ENCODE measurements around the gene PDZRN3.

DNA sequence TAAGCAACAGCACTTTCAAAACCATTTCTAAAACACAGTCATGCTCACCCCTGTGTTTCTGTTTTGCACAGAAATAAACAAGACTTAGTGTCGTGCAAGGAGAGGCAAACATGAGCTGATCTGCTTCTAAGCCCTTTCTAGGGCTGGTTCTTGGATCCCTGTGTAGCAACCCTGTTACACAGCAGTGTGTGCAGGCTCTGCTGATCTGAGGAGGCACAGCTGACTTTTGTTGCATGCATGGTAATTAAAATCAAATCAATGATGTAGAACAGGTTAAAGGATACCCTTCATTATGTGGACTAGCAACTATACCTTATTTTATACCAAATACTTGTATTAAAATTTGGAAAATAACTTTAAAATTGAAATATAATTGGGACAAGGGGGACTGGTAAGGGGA lies 234.8 kb downstream of the PDZRN3 start:
- TF ChIP-seq, protein P1, sequence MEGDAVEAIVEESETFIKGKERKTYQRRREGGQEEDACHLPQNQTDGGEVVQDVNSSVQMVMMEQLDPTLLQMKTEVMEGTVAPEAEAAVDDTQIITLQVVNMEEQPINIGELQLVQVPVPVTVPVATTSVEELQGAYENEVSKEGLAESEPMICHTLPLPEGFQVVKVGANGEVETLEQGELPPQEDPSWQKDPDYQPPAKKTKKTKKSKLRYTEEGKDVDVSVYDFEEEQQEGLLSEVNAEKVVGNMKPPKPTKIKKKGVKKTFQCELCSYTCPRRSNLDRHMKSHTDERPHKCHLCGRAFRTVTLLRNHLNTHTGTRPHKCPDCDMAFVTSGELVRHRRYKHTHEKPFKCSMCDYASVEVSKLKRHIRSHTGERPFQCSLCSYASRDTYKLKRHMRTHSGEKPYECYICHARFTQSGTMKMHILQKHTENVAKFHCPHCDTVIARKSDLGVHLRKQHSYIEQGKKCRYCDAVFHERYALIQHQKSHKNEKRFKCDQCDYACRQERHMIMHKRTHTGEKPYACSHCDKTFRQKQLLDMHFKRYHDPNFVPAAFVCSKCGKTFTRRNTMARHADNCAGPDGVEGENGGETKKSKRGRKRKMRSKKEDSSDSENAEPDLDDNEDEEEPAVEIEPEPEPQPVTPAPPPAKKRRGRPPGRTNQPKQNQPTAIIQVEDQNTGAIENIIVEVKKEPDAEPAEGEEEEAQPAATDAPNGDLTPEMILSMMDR (IDR thresholded peaks at IDR 0.05) = no peak
- no peak for TF ChIP-seq TAF1 (IDR thresholded peaks at IDR 0.05; ENCODE audit: borderline replicate concordance, low read depth, low read length)
- TF ChIP-seq POLR2AphosphoS5 (IDR thresholded peaks at IDR 0.05; ENCODE audit: low read depth, low read length) = no peak
- TF ChIP-seq YY1 (IDR thresholded peaks at IDR 0.05; ENCODE audit: low read depth) = no peak
- TF ChIP-seq TCF12 (IDR thresholded peaks at IDR 0.05) = no peak
- TF ChIP-seq, protein P2, sequence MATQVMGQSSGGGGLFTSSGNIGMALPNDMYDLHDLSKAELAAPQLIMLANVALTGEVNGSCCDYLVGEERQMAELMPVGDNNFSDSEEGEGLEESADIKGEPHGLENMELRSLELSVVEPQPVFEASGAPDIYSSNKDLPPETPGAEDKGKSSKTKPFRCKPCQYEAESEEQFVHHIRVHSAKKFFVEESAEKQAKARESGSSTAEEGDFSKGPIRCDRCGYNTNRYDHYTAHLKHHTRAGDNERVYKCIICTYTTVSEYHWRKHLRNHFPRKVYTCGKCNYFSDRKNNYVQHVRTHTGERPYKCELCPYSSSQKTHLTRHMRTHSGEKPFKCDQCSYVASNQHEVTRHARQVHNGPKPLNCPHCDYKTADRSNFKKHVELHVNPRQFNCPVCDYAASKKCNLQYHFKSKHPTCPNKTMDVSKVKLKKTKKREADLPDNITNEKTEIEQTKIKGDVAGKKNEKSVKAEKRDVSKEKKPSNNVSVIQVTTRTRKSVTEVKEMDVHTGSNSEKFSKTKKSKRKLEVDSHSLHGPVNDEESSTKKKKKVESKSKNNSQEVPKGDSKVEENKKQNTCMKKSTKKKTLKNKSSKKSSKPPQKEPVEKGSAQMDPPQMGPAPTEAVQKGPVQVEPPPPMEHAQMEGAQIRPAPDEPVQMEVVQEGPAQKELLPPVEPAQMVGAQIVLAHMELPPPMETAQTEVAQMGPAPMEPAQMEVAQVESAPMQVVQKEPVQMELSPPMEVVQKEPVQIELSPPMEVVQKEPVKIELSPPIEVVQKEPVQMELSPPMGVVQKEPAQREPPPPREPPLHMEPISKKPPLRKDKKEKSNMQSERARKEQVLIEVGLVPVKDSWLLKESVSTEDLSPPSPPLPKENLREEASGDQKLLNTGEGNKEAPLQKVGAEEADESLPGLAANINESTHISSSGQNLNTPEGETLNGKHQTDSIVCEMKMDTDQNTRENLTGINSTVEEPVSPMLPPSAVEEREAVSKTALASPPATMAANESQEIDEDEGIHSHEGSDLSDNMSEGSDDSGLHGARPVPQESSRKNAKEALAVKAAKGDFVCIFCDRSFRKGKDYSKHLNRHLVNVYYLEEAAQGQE (IDR thresholded peaks at IDR 0.05; ENCODE audit: low read depth, low read length) = no peak
- TF ChIP-seq EP300 (IDR thresholded peaks at IDR 0.05; ENCODE audit: borderline replicate concordance in 1 of 2, low read depth in 1 of 2, low read length in 1 of 2) = no peak
- no peak for TF ChIP-seq ELF1 (IDR thresholded peaks at IDR 0.05)
- TF ChIP-seq SMC3 (IDR thresholded peaks at IDR 0.05; ENCODE audit: low read depth, low read length) = no peak
- no peak for TF ChIP-seq MEF2A (IDR thresholded peaks at IDR 0.05; ENCODE audit: borderline replicate concordance, low read depth)
- TF ChIP-seq, protein P3, sequence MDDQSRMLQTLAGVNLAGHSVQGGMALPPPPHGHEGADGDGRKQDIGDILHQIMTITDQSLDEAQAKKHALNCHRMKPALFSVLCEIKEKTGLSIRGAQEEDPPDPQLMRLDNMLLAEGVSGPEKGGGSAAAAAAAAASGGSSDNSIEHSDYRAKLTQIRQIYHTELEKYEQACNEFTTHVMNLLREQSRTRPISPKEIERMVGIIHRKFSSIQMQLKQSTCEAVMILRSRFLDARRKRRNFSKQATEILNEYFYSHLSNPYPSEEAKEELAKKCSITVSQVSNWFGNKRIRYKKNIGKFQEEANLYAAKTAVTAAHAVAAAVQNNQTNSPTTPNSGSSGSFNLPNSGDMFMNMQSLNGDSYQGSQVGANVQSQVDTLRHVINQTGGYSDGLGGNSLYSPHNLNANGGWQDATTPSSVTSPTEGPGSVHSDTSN (IDR thresholded peaks at IDR 0.05) = no peak

Data from SK-N-SH (cell line).